HG02623 (cell line): ENCODE measurements around the gene TMSB15A.
"Not testable (repeated sequence)": the region's sequence is repeated elsewhere in the genome, so short reads cannot be mapped to it uniquely, and the experiment has no call there.

Experiments used
- ATAC-seq: cut with Tn5 transposase; IDR thresholded peaks from one replicate; pipeline ENCODE4 v1.9.1; 2021; ENCODE audit warnings: moderate library complexity; ENCODE audit not compliant: unreplicated experiment

The TMSB15A gene

GRCh38 chrX:102515975-102516941, at the start of gene TMSB15A:
Gene TMSB15A (minus strand): TSS chrX:102516739.
- ATAC-seq, result peak; percentile 87

- ATAC-seq, result no peak
Measured at GRCh38 chrX:102560423-102561068, 44.0 kb upstream of the TMSB15A start.

- ATAC-seq, result no peak
Measured at GRCh38 chrX:102558607-102559006, 42.1 kb upstream of the TMSB15A start.

- no peak for ATAC-seq
Measured at GRCh38 chrX:102548231-102548630, 31.7 kb upstream of the TMSB15A start.

GRCh38 chrX:102546828-102547493, 30.4 kb upstream of the TMSB15A start:
- no peak for ATAC-seq

- ATAC-seq, result not testable (repeated sequence)
Measured at GRCh38 chrX:102546175-102546574, 29.6 kb upstream of the TMSB15A start.

GRCh38 chrX:102535958-102536357, 19.4 kb upstream of the TMSB15A start:
- no peak for ATAC-seq

- no peak for ATAC-seq
Measured at GRCh38 chrX:102517326-102517725, 787 bp upstream of the TMSB15A start.

- ATAC-seq, result no peak
Measured at GRCh38 chrX:102514536-102514935, 2.0 kb downstream of the TMSB15A start.

- ATAC-seq, result no peak
Measured at GRCh38 chrX:102498732-102499131, 17.8 kb downstream of the TMSB15A start.

GRCh38 chrX:102491766-102492165, 24.8 kb downstream of the TMSB15A start:
- ATAC-seq, result no peak

- not testable (repeated sequence) for ATAC-seq
Measured at GRCh38 chrX:102478765-102479164, 37.8 kb downstream of the TMSB15A start.

GRCh38 chrX:102471762-102472220, 44.7 kb downstream of the TMSB15A start, which contains the start of gene TCP11X2:
Gene TCP11X2 (minus strand): TSS chrX:102471812.
- ATAC-seq, result not testable (repeated sequence)

- ATAC-seq, result not testable (repeated sequence)
Measured at GRCh38 chrX:102470215-102470614, 46.3 kb downstream of the TMSB15A start.
